ENCODE results near the gene CCDC146.

GRCh38 chr7:77252506-77252905 is 130.1 kb downstream of the CCDC146 start:
- TF ChIP-seq CTCF (IDR thresholded peaks at IDR 0.05) (no peak), POLR2A (IDR thresholded peaks at IDR 0.05) (no peak)
